ENCODE results near the gene GMPR.

DNA sequence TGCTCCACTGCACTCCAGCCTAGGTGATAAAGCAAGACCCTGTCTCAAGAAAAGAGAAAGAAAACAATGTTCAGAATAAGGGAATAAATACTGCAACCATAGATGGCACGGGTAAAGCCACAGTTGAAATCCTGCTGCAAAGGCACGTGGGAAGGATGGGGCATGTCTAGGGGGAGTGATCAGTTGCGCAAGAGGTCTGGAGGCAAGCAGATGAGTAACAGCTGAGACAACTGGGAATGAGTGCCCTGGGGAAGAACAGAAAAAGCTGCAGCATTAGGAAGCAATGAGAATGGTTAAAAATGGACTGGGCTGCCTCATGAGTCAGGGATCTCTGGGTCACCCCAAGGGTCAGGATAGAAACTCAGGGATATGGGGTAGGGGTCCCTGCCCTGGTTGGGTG lies 96.3 kb downstream of the GMPR start:
- TF ChIP-seq, protein P1, sequence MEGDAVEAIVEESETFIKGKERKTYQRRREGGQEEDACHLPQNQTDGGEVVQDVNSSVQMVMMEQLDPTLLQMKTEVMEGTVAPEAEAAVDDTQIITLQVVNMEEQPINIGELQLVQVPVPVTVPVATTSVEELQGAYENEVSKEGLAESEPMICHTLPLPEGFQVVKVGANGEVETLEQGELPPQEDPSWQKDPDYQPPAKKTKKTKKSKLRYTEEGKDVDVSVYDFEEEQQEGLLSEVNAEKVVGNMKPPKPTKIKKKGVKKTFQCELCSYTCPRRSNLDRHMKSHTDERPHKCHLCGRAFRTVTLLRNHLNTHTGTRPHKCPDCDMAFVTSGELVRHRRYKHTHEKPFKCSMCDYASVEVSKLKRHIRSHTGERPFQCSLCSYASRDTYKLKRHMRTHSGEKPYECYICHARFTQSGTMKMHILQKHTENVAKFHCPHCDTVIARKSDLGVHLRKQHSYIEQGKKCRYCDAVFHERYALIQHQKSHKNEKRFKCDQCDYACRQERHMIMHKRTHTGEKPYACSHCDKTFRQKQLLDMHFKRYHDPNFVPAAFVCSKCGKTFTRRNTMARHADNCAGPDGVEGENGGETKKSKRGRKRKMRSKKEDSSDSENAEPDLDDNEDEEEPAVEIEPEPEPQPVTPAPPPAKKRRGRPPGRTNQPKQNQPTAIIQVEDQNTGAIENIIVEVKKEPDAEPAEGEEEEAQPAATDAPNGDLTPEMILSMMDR (conservative IDR thresholded peaks at IDR 0.05; ENCODE audit: low read length): no peak
- no peak for TF ChIP-seq EZH2phosphoT487 (IDR thresholded peaks at IDR 0.05; ENCODE audit: borderline replicate concordance, low read depth, low read length)

Measured in OCI-LY7 (cell line).